Muscle layer of duodenum (tissue), 2 donors: ENCODE data around the gene JAKMIP1.

Experiments used
- H3K27ac ChIP-seq: one replicate; pipeline ENCODE4 v1.7.0; 2013; ENCODE audit warnings: mild to moderate bottlenecking, low read length
- H3K27me3 ChIP-seq: one replicate; pipeline ENCODE4 v1.7.0; 2013; ENCODE audit warnings: low read depth, mild to moderate bottlenecking, control low read depth, low read length
- H3K36me3 ChIP-seq, 2 donors: one replicate each; pipeline ENCODE4 v1.7.0; 2013; ENCODE audit warnings: low read length in 2 of 2, control low read depth in 1 of 2, mild to moderate bottlenecking in 1 of 2; ENCODE audit not compliant: insufficient read depth in 2 of 2, control insufficient read depth in 1 of 2
- H3K4me1 ChIP-seq, 2 donors: one replicate each; pipeline ENCODE4 v1.7.0; 2013; ENCODE audit warnings: low read length in 2 of 2, mild to moderate bottlenecking in 2 of 2, control low read depth in 1 of 2, moderate library complexity in 1 of 2; ENCODE audit not compliant: insufficient read depth in 2 of 2, control insufficient read depth in 1 of 2
- H3K4me3 ChIP-seq, 2 donors: one replicate each; pipeline ENCODE4 v1.7.0; 2013; ENCODE audit warnings: low read length in 2 of 2, low read depth in 1 of 2, mild to moderate bottlenecking in 1 of 2
- H3K9me3 ChIP-seq, 2 donors: one replicate each; pipeline ENCODE4 v1.7.0; 2013; ENCODE audit warnings: low read length in 2 of 2, control low read depth in 1 of 2, mild to moderate bottlenecking in 1 of 2; ENCODE audit not compliant: control insufficient read depth in 1 of 2
- donor health status: healthy.

Gene JAKMIP1

GRCh38 chr4:6062133-6062532 lies 138.2 kb downstream of the JAKMIP1 start:
- Histone ChIP-seq H3K27ac (no peak overlapping the region), H3K36me3 (no peaks in the 10 kb centered on the region), H3K4me1 (no peaks in the 10 kb centered on the region), H3K27me3 (no peaks in the 10 kb centered on the region), H3K9me3 (peaks cover 5 to 32% of the 10 kb centered on the region in 2 donors), H3K4me3 (no peak overlapping the region)

- Histone ChIP-seq H3K4me3 (peak overlapping the region in 1 of 2 donors; percentile 18), H3K27me3 (no peaks in the 10 kb centered on the region), H3K36me3 (no peaks in the 10 kb centered on the region), H3K9me3 (peaks cover 5 to 38% of the 10 kb centered on the region in 2 donors), H3K4me1 (no peaks in the 10 kb centered on the region), H3K27ac (no peak overlapping the region)
Measured at GRCh38 chr4:6059375-6059805, 141.0 kb downstream of the JAKMIP1 start.

GRCh38 chr4:6058531-6059374 lies 141.6 kb downstream of the JAKMIP1 start:
- Histone ChIP-seq H3K4me1 (no peaks in the 10 kb centered on the region), H3K4me3 (peak overlapping the region in 1 of 2 donors; percentile 18), H3K27me3 (no peaks in the 10 kb centered on the region), H3K36me3 (no peaks in the 10 kb centered on the region), H3K27ac (no peak overlapping the region), H3K9me3 (peaks cover 5 to 38% of the 10 kb centered on the region in 2 donors)

- H3K4me3 ChIP-seq: peak overlapping the region in 1 of 2 donors; percentile 27
- no peaks in the 10 kb centered on the region for H3K27me3 ChIP-seq
- H3K27ac ChIP-seq: no peak overlapping the region
- no peaks in the 10 kb centered on the region for H3K36me3 ChIP-seq
- H3K9me3 ChIP-seq: peaks cover 5 to 38% of the 10 kb centered on the region in 2 donors
- no peaks in the 10 kb centered on the region for H3K4me1 ChIP-seq
Measured at GRCh38 chr4:6056976-6057766, 143.2 kb downstream of the JAKMIP1 start.

- peaks cover 5 to 37% of the 10 kb centered on the region in 2 donors for H3K9me3 ChIP-seq
- H3K27ac ChIP-seq: no peak overlapping the region
- no peak overlapping the region for H3K4me3 ChIP-seq
- no peaks in the 10 kb centered on the region for H3K4me1 ChIP-seq
- H3K27me3 ChIP-seq: no peaks in the 10 kb centered on the region
- no peaks in the 10 kb centered on the region for H3K36me3 ChIP-seq
Measured at GRCh38 chr4:6055436-6055835, 144.9 kb downstream of the JAKMIP1 start.

- H3K36me3 ChIP-seq: no peaks in the 10 kb centered on the region
- no peaks in the 10 kb centered on the region for H3K27me3 ChIP-seq
- H3K9me3 ChIP-seq: peaks cover 5 to 33% of the 10 kb centered on the region in 2 donors
- no peaks in the 10 kb centered on the region for H3K4me1 ChIP-seq
- H3K4me3 ChIP-seq: no peak overlapping the region
- H3K27ac ChIP-seq: no peak overlapping the region
Measured at GRCh38 chr4:6055030-6055429, 145.3 kb downstream of the JAKMIP1 start.

GRCh38 chr4:6054162-6054922 lies 146.0 kb downstream of the JAKMIP1 start:
- peaks cover 5 to 26% of the 10 kb centered on the region in 2 donors for H3K9me3 ChIP-seq

GRCh38 chr4:6052679-6053078 lies 147.7 kb downstream of the JAKMIP1 start:
- Histone ChIP-seq H3K36me3 (no peaks in the 10 kb centered on the region), H3K9me3 (peaks cover 0 to 11% of the 10 kb centered on the region in 2 donors), H3K27ac (no peak overlapping the region), H3K27me3 (no peaks in the 10 kb centered on the region), H3K4me3 (no peak overlapping the region), H3K4me1 (no peaks in the 10 kb centered on the region)

More at GRCh38 chr4:6054162-6054922, 146.0 kb downstream of the JAKMIP1 start:
- no peak overlapping the region for H3K4me3 ChIP-seq
- H3K27ac ChIP-seq: no peak overlapping the region
- H3K36me3 ChIP-seq: no peaks in the 10 kb centered on the region
- no peaks in the 10 kb centered on the region for H3K4me1 ChIP-seq
- H3K27me3 ChIP-seq: no peaks in the 10 kb centered on the region

- Histone ChIP-seq H3K36me3 (no peaks in the 10 kb centered on the region), H3K4me1 (no peaks in the 10 kb centered on the region), H3K9me3 (no peaks in the 10 kb centered on the region), H3K27ac (no peak overlapping the region), H3K27me3 (no peaks in the 10 kb centered on the region), H3K4me3 (no peak overlapping the region)
Measured at GRCh38 chr4:6050551-6050950, 149.8 kb downstream of the JAKMIP1 start.

- Histone ChIP-seq H3K4me3 (no peak overlapping the region), H3K9me3 (no peaks in the 10 kb centered on the region), H3K27ac (no peak overlapping the region), H3K27me3 (no peaks in the 10 kb centered on the region), H3K36me3 (no peaks in the 10 kb centered on the region), H3K4me1 (no peaks in the 10 kb centered on the region)
Measured at GRCh38 chr4:6049985-6050384, 150.4 kb downstream of the JAKMIP1 start.

- Histone ChIP-seq H3K4me3 (no peak overlapping the region), H3K27me3 (no peaks in the 10 kb centered on the region), H3K9me3 (no peaks in the 10 kb centered on the region), H3K36me3 (no peaks in the 10 kb centered on the region), H3K4me1 (no peaks in the 10 kb centered on the region), H3K27ac (no peak overlapping the region)
Measured at GRCh38 chr4:6049278-6049677, 151.1 kb downstream of the JAKMIP1 start.
